GM19397 (cell line): Measurements from ENCODE around the gene UBAP2.

Experiments used
- ATAC-seq: cut with Tn5 transposase; IDR thresholded peaks from one replicate; pipeline ENCODE4 v1.9.1; 2021; ENCODE audit warnings: mild to moderate bottlenecking, moderate library complexity; ENCODE audit not compliant: unreplicated experiment

Gene UBAP2

GRCh38 chr9:34048727-34049629 is at the start of gene UBAP2:
TSS of gene UBAP2 (minus strand) at chr9:34048887. CDS start at chr9:34017148, 31,739 bp downstream.
- peak; percentile 79 for ATAC-seq

GRCh38 chr9:34098307-34098706 is 49.6 kb upstream of the UBAP2 start:
- peak; percentile 60 for ATAC-seq

GRCh38 chr9:34097865-34098264 is 49.2 kb upstream of the UBAP2 start:
- ATAC-seq: peak; percentile 81

- no peak for ATAC-seq
Observed at GRCh38 chr9:34096751-34097150, 48.1 kb upstream of the UBAP2 start.

- ATAC-seq: no peak
Observed at GRCh38 chr9:34093578-34093977, 44.9 kb upstream of the UBAP2 start.

GRCh38 chr9:34089311-34089710 is 40.6 kb upstream of the UBAP2 start:
- no peak for ATAC-seq

GRCh38 chr9:34087370-34087769 is 38.7 kb upstream of the UBAP2 start:
- no peak for ATAC-seq

GRCh38 chr9:34086864-34087263 is 38.2 kb upstream of the UBAP2 start:
- ATAC-seq: no peak

GRCh38 chr9:34085581-34086500 is 37.2 kb upstream of the UBAP2 start:
- ATAC-seq: no peak

- ATAC-seq: no peak
Observed at GRCh38 chr9:34084562-34084961, 35.9 kb upstream of the UBAP2 start.

GRCh38 chr9:34079181-34079580 is 30.5 kb upstream of the UBAP2 start:
- no peak for ATAC-seq

GRCh38 chr9:34072868-34073590 is 24.3 kb upstream of the UBAP2 start:
- ATAC-seq: no peak

- no peak for ATAC-seq
Observed at GRCh38 chr9:34072410-34072809, 23.7 kb upstream of the UBAP2 start.

GRCh38 chr9:34070606-34071324 is 22.1 kb upstream of the UBAP2 start:
- no peak for ATAC-seq

- no peak for ATAC-seq
Observed at GRCh38 chr9:34069831-34070230, 21.1 kb upstream of the UBAP2 start.

- no peak for ATAC-seq
Observed at GRCh38 chr9:34065541-34065940, 16.9 kb upstream of the UBAP2 start.

GRCh38 chr9:34059954-34060353 is 11.3 kb upstream of the UBAP2 start:
- ATAC-seq: no peak

GRCh38 chr9:34059281-34059680 is 10.6 kb upstream of the UBAP2 start:
- ATAC-seq: no peak

- ATAC-seq: no peak
Observed at GRCh38 chr9:34049630-34050384, 1.1 kb upstream of the UBAP2 start.
